Skeletal muscle cell (primary cell): ENCODE data around the gene SLC44A1.

Experiments used
- DNase-seq: peaks from one replicate; pipeline ENCODE4 v3.0.0-alpha.2; 2010; ENCODE audit warnings: low read depth
- H3K4me3 ChIP-seq: 2 replicates; pipeline ENCODE4 v1.5.1; 2011; ENCODE audit warnings: low read depth, mild to moderate bottlenecking, control low read depth, low read length, moderate library complexity

The SLC44A1 gene

DNA sequence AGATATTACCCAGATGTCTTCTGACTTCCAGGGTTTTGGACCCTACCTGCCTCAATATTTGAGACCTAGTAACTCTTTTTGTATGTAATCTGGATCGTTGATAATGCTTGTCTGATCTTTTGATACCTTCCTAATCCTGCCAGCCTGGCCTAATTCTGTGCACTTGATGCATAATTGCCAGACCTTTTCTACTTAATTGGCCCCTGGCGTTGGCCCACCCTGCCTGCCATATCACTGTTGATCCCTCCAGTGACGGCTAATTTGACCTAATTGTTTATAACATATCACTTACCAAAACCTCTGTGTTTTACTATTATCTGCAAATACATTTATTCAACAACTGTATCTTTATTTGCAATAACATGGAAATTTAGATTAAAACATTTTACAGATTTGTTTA, 49.0 kb downstream of the SLC44A1 start:
- no peak overlapping the region for H3K4me3 ChIP-seq
- DNase-seq = no peak

DNA sequence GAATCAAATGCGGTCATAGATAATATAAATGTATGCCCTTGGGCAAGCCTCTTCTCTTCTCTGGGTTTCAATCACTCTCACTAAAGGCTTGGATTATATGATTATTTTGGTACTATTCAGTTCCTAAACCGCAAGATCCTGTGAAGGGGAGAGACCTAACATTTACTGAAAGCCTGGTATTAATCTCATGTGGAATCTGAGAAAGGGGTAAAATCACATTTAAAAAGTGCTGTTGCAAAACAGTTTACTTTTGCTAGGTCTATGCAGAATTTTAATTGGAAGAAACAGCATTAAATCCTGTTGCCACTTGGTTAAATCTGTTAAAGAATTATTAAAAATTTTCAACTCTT, 50.7 kb downstream of the SLC44A1 start:
- H3K4me3 ChIP-seq = no peak overlapping the region
- no peak for DNase-seq

DNA sequence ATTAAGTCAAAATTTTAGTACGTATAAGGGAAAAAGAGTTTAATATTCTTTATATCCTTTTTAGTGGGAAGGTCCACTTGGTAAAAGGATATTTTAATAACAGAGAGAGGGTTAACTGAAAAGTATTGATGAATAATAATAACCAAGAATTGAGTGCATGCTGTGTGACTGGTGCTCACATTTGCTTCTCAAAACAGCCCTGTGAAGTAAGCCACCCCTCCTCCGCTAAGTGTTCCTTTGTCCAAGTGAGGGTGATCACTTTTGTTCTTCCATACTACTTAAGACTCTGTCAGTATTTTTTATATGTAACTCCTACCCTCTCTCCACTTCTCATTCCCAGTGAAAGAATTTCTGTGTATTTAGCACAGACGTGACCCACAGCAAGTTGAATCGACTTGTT, 51.5 kb downstream of the SLC44A1 start:
- DNase-seq = no peak
- no peak overlapping the region for H3K4me3 ChIP-seq

DNA sequence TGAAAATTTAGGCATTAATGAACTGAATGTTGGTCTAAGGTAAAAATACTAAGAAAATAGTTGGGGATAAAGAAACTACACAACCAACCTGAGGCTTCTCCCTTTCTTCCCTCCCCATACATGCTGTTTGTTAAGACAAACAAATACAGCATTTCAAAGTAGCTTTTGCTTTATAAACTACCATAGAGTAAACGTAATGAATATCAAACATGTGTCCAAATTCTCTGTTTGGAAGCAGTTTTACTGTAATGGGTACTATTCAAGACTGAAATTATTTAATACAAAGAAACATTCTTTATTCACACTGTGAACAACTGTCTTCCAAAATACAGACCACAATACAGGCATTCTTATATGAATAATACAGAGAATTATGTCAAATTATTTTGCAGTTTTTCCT, 52.0 kb downstream of the SLC44A1 start:
- DNase-seq = no peak
- no peak overlapping the region for H3K4me3 ChIP-seq

DNA sequence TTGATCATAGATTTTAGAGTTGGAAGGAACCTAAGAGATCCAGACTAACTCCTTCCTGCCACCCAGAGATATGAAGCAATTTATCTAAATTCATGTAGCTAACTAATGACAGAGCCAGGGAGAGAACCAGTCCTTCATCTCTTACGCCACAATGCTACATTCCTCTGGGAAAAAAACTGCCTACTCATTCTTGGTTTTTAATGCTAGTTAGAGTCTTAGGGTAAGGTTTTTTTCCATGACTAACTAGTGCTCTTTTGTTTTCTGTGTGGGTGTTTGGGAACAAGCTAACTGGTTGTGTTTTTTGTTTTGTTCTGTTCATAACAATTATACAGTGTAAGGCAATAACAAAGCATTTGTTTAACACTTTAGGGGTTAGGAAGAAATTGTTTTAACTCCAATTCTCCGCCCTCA, 52.4 kb downstream of the SLC44A1 start:
- peak; percentile 91 for DNase-seq
- no peak overlapping the region for H3K4me3 ChIP-seq

DNA sequence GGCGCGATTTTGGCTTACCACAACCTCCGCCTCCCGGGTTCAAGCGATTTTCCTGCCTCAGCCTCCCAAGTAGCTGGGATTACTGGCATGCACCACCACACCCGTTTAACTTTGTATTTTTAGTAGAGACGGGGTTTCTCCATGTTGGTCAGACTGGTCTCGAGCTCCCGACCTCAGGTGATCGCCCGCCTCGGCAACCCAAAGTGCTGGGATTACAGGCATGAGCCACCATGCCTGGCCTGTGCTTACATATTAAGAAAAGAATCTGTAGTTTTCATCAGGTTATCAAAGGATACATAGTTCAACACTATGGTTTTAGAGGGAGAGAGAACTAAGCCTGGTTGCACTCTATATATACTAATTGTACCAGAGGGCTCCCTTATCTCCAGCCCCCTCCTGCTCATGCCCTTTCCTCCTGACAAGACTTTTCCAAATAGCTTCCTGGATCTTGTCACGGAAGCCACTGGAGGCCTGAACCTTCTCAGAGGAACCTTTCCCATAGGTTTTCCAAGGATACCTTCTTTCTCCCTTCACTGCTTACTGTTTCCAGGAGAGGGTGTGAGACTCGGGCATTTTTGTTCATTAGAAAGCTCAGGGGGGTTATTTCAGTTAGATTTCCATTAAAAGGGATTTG, 53.1 kb downstream of the SLC44A1 start:
- no peak for DNase-seq
- no peak overlapping the region for H3K4me3 ChIP-seq

DNA sequence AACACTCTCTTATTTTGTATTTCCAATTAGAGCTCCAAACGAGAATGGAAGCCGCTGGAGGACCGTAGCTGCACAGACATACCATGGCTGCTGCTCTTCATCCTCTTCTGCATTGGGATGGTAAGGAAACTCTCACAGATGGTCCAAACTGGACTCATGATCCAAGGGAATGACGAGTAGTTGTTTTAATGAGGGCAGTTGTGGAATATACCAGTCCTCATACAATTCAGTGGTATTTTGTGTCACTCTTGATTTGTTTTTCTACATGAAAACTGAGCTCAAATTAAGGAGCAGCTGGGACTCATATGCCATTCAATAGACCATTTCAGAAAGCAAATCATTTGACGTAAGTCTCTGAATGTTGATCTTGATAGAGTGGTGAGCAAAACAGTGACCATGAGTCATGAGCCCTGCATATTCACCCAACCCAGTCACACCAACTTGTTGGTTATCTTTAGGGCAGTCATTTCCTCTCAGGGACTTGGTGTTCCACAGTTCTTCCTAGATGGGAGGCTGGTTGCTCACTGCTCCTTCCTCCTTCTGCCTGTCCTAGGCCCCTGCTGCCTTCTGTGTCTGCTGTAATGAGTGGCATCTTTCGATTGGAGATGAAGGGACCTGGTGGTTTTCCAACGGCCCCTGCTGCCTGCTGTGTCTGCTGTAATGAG, 54.9 kb downstream of the SLC44A1 start:
- H3K4me3 ChIP-seq = no peak overlapping the region
- DNase-seq = peak; percentile 96

DNA sequence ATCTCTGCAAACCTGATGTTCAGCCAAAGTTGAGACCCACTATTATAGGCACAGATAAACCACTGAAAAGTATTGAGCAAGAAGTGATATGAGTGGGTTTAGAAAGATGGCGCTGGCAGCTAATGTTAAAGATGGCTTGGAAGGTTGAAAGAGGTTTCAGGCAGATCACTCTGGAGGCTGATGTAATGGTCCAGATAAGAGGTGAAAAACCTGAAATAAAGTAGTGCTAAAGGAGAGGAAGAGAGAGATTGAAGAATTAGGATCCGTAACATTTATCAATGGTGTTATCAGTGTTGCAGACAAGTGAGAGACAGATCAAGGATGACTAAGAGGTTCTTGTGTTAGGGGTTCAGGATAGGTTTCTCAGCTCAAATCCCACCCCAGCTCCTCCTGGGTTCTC, 58.3 kb downstream of the SLC44A1 start:
- no peak overlapping the region for H3K4me3 ChIP-seq
- no peak for DNase-seq

DNA sequence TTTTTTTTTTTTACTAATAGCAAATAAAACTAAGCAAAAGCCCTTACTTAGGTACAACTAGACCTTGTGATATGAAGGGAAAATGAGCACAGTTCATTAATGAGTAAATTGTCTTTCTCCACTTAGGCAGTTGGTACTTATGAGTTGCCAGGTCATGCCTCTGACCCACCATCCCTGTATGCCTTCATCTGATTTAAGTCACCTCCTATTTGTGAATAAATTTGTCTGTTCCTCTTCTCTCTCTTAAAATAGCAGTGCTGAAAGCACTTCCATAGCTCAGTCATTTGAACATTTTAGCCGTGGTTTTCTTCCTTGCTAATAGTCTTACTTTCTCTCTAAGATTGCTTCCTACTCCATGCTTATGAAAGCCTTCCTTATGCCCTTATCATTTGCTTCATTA, 61.4 kb downstream of the SLC44A1 start:
- no peak overlapping the region for H3K4me3 ChIP-seq
- no peak for DNase-seq

DNA sequence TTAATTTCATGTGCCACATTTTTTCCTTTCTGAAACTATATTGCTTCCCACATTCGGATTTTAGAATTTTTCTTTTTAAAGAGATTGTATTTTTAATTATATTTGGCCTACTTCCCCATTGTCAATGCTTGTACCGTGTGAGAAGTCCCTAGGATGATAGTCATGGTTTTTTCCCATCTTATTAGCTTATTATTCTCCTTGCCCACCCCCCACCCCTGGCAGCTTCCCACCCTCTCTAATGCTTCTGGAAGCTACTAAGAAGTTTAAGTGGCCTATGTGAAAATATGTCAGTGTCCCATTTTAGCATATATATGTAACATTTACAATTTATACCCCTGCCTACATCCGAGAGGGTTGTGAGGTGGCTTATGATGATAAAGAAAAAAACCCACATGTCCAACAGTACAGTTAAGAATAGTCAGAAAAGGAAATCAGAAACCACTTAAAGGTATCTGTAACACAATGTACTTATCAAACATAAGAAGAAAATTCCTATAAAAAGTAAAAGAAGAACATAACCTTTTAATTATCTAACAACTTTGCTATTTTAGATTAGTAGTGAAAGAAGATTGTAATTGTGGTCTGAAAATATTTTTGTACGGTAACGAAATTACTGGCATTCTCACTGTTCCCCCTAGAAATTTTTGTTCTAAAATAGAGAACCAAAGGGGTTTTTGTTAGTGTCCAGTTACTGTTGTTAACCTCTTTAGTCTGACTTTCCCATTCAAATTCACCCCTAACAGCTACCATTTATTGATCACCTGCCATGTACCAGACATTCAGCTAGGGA, 62.1 kb downstream of the SLC44A1 start:
- DNase-seq = no peak
- no peak overlapping the region for H3K4me3 ChIP-seq

DNA sequence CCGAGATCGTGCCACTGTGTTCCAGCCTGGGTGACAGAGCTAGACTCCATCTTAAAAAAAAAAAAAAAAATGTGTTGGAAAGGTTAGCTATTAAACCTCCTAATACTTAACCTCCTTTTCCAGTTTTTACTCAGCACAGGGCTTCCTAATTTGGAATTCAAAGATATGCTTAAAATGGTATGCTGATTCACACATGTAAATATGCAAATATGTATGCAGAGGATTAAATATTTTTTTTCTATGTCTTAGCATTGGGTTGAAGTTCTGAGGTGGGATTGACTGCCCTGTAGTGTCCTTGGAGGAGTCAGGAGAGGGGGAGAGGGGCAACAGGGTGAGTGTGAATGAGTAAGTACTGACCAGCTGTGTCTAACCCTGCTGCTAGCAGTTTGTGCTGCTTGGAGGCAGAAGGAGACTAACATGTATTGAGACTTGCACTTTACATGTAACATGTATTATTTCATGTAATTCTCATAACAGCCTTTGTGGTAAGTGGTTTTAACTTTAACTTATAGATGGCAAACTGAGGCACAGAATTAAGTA, 63.2 kb downstream of the SLC44A1 start:
- DNase-seq = no peak
- H3K4me3 ChIP-seq = no peak overlapping the region

DNA sequence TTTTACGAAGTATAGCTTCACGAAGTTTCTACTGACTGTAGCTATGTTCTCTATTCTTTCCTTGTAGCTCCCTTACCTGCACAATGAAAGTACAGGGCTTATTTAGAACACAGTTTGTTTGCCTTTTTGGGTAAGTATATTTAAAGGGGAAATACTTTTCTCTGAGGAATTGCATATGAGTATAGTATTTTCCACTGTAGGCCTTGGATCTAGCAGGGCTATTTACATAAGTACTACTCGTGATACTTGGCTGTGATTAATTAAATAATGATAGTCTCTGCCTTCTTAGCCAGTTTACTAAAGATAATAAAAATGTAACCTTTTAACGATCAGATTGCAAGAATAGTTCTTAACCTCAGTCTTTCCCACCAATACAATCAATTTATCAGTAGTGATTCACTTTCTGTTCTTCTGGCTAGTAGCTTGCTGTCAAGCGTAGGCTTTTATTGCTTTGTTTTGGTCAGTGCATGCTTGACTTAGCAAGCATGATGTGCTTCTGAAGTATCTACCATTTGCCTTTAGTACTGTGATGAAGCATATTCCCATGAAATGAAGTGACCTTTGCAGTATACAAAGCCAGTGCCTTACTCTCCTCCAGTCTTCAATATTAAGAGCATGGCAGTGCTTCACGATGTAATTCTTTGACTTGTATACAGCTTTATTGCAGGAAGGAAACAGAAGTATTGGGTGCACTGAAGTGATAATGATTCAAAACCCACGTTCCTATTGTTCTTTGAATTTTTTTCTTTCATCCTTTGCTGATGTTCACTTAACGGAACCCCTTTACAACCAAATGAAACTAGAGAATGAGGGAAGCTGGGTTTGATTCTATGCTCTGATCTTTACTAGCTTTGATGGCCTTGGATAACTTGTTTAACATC, 64.2 kb downstream of the SLC44A1 start:
- no peak for DNase-seq

DNA sequence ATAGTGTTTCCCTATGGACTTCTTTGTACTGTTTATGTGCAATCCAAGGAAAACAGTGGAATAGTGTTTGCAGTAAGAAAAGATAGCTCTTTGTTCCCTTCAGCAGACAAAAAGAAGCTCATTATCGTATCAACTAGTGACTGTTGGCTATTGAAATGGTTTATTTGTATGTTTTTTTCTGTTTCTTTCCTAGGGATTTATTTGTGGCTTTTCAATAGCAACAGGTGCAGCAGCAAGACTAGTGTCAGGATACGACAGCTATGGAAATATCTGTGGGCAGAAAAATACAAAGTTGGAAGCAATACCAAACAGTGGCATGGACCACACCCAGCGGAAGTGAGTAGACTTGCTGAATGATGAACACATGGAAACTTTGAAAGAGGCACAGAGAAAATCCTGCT, 65.1 kb downstream of the SLC44A1 start:
- no peak overlapping the region for H3K4me3 ChIP-seq
- no peak for DNase-seq

More for the DNA sequence above, 64.2 kb downstream of the SLC44A1 start:
- no peak overlapping the region for H3K4me3 ChIP-seq

DNA sequence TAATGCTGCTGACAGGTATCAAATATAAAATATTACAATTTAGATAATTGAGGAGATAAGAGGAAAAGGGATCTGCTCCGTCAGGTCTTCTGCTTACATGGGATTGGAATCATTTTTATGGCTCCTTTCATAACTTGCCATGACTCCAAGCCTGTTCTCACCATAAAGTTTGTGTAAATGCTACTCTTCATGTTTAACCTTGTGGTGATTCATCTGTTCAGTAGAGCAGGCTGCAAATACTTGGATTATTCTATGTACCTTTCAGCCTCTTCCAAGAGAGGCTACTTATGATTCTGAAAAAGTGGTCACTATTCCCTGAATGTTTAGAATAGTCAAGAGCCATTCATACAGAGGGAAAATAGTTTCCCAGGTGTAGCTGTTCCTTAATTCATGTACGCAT, 66.9 kb downstream of the SLC44A1 start:
- H3K4me3 ChIP-seq = no peak overlapping the region

DNA sequence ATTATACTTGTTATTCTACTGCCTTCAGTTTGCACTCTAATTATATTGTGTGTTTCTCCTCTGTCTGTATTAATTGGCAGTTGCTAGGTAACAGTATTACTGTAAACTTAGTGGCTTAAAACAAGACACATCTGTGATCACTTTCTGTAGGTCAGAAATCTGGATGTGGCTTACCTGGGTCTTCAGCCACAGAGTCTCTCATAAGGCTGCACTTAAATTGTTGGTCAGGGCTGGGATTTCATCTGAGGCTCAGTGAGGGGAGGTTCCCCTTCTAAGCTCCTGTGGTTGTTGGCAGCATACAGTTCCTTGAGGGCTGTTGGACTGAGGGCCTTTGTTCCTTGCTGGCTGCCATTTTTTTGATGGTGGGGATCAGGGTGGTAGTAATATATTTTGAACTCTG, 68.8 kb downstream of the SLC44A1 start:
- DNase-seq = no peak
- H3K4me3 ChIP-seq = no peak overlapping the region

More for the DNA sequence above, 66.9 kb downstream of the SLC44A1 start:
- DNase-seq = no peak

DNA sequence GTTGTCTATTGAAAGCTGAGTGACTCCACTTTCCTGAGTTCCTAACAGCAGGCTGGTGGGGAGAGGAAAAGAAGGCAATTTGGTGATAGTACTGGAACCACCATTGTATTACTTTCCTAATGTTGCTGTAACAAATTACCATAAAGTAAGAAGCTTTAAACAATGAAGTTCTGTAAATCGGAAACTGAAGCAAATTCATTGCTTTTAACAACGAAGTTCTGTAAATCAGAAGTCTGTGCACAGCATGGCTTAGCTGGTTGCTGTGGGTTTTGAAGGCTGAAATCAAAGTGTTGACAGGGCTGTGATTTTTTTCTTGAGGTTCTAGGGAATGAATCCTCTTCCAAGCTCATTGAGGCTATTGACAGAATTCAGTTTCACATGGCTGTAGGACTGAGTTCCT, 72.3 kb downstream of the SLC44A1 start:
- no peak for DNase-seq
- no peak overlapping the region for H3K4me3 ChIP-seq

DNA sequence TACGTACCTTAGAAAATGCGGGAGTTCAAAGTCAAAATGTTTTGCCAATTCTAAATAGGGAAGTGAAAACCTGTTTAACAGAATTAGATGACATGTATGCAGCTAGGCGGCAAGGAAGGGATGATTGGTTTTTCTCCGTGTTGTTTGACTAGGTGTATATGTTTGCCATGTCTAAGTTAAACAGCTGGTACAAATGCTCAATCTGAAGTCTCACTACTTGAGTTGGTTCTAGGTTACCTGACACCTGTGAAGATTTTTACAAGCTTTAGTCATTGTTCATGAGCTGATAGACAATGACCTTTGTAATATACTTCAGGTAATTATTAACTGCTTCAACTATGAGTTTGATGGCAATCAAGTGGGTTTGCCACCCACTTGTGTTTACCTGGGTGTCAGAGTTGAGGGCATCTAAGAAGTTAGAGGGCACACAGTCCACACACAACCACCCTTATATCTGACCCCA, 74.3 kb downstream of the SLC44A1 start:
- H3K4me3 ChIP-seq = no peak overlapping the region
- DNase-seq = no peak

DNA sequence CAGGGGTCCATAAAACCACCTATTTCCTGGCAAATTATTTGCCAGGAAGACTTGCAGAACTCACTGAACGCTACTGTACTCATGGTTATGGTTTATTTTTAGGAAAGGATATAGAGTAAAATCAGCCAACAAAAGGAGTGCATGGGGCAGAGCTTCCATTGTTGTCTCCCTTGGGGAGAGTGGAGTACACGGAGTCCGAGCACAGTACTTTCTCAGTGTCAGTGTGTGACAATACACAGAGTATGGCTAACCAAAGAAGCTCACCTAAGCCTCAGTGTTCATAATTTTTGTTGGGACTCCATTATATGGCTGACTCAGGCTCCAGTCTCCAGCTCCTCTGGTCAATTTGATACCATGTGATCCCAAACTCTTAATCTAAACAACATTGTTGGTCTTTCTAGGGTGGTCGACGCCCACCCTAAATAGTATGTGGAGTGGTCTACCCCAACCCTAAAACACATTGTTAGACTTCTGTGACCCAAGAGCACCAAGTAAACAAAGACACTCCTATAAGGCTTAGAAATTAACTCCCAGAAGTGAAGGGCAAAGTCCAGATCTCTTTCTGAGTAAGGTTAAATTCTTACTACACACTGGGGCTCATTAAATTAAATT, 74.9 kb downstream of the SLC44A1 start:
- DNase-seq = no peak
- H3K4me3 ChIP-seq = no peak overlapping the region

DNA sequence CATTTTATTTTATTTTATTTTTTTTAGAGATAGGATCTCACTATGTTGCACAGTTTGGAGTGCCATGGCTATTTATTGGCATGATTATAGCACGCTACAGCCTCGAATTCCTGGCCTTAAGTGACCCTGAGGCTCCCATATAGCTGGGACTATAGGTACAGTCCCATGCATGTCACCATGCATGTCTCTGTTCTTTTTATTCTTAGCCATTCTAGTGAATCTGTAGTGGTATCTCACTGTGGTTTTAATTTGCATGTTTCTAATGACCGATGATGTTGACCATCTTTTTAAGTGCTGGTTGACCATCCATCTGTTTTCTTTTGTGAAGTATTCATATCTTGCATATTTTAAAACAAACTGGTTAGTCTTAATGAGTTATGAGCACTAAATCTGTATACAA, 76.1 kb downstream of the SLC44A1 start:
- H3K4me3 ChIP-seq = no peak overlapping the region
- no peak for DNase-seq
